Prostate gland (tissue), 2 donors: ENCODE data around the gene ATP13A4.

Experiments
- POLR2AphosphoS5 ChIP-seq: sonication (generic); formaldehyde crosslinking; IDR thresholded peaks from one replicate; pipeline ENCODE4 v1.6.1; 2017; ENCODE audit warnings: antibody characterized with exemption
- TF ChIP-seq, protein P1 (sequence below), 4 experiments: fragments of 200-600 bp in 2 of 4; fragments of 450-650 bp in 2 of 4; sonication (generic) in 2 of 4; IDR thresholded peaks; 1 replicate in 3 of 4; 2 replicates in 1 of 4; pipeline ENCODE4 v1.5.1; 2016 to 2019; ENCODE audit warnings: antibody characterized with exemption in 4 of 4, mild to moderate bottlenecking in 2 of 4, moderate library complexity in 2 of 4

GRCh38 chr3:193464889-193465288, 89.8 kb downstream of the ATP13A4 start:
- TF ChIP-seq, protein P1, sequence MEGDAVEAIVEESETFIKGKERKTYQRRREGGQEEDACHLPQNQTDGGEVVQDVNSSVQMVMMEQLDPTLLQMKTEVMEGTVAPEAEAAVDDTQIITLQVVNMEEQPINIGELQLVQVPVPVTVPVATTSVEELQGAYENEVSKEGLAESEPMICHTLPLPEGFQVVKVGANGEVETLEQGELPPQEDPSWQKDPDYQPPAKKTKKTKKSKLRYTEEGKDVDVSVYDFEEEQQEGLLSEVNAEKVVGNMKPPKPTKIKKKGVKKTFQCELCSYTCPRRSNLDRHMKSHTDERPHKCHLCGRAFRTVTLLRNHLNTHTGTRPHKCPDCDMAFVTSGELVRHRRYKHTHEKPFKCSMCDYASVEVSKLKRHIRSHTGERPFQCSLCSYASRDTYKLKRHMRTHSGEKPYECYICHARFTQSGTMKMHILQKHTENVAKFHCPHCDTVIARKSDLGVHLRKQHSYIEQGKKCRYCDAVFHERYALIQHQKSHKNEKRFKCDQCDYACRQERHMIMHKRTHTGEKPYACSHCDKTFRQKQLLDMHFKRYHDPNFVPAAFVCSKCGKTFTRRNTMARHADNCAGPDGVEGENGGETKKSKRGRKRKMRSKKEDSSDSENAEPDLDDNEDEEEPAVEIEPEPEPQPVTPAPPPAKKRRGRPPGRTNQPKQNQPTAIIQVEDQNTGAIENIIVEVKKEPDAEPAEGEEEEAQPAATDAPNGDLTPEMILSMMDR (IDR thresholded peaks at IDR 0.05), result no peak
- no peak for TF ChIP-seq POLR2AphosphoS5
